Stimulated activated CD8-positive, alpha-beta memory T cell treated with anti-CD3 and anti-CD28 coated beads, Interleukin-15, amount 100 ng/mL, for 48 hours (primary cell): ENCODE measurements around the gene ENDOD1.
"Not testable (repeated sequence)": the region's sequence is repeated elsewhere in the genome, so short reads cannot be mapped to it uniquely, and the experiment has no call there.

Source experiments
- DNase-seq, 2 donors: peaks; one replicate each; pipeline ENCODE4 v3.0.0-alpha.2; 2020; ENCODE audit warnings: low read depth in 2 of 2

ENDOD1 gene

GRCh38 chr11:95103701-95104100, 14.1 kb downstream of the ENDOD1 start:
- no peak for DNase-seq

GRCh38 chr11:95104121-95104830, 14.6 kb downstream of the ENDOD1 start:
- no peak for DNase-seq

- no peak for DNase-seq
These were observed 15.2 kb downstream of the ENDOD1 start for GRCh38 chr11:95104856-95105255.

GRCh38 chr11:95108159-95108611, 18.5 kb downstream of the ENDOD1 start:
- no peak for DNase-seq

- DNase-seq = no peak
These were observed 19.3 kb downstream of the ENDOD1 start for GRCh38 chr11:95108671-95109551.

- DNase-seq = not testable (repeated sequence)
These were observed 21.8 kb downstream of the ENDOD1 start for GRCh38 chr11:95111471-95111870.

GRCh38 chr11:95111923-95112540, 22.4 kb downstream of the ENDOD1 start:
- DNase-seq = no peak

GRCh38 chr11:95115597-95115996, 26.0 kb downstream of the ENDOD1 start:
- DNase-seq = no peak

- DNase-seq = peak in 1 of 2 donors; percentile 5
These were observed 29.9 kb downstream of the ENDOD1 start for GRCh38 chr11:95119361-95120060.

GRCh38 chr11:95121698-95122097, 32.1 kb downstream of the ENDOD1 start:
- DNase-seq = no peak

GRCh38 chr11:95123556-95123955, 33.9 kb downstream of the ENDOD1 start:
- DNase-seq = no peak

GRCh38 chr11:95128602-95129001, 39.0 kb downstream of the ENDOD1 start:
- no peak for DNase-seq

GRCh38 chr11:95132956-95133355, 43.3 kb downstream of the ENDOD1 start:
- no peak for DNase-seq

- DNase-seq = no peak
These were observed 44.8 kb downstream of the ENDOD1 start for GRCh38 chr11:95134491-95134890.

GRCh38 chr11:95135155-95135554, 45.5 kb downstream of the ENDOD1 start:
- no peak for DNase-seq

GRCh38 chr11:95135880-95136279, 46.2 kb downstream of the ENDOD1 start:
- no peak for DNase-seq

- DNase-seq = not testable (repeated sequence)
These were observed 47.1 kb downstream of the ENDOD1 start for GRCh38 chr11:95136747-95137146.

GRCh38 chr11:95137299-95137698, 47.7 kb downstream of the ENDOD1 start:
- DNase-seq = no peak

GRCh38 chr11:95138448-95138847, 48.8 kb downstream of the ENDOD1 start:
- DNase-seq = no peak

GRCh38 chr11:95140397-95141033, 50.9 kb downstream of the ENDOD1 start:
- DNase-seq = no peak

- no peak for DNase-seq
These were observed 52.8 kb downstream of the ENDOD1 start for GRCh38 chr11:95142431-95142830.
